ENCODE results near the gene LEFTY2. TPM values are rescaled to one million over a fixed set of nuclear protein-coding genes. Genes with fewer than 3 reads are reported as not detected.

LEFTY2 gene
- total and polyA plus RNA-seq, 2 donors (not counting 3 experiments of a cell fraction or from before 2014, with no cell fraction given) = 0.06 TPM; not detected in 1

- Histone ChIP-seq H3K27ac (ENCODE audit: insufficient read depth, low read depth, low read length) (no peak overlapping the region), H3K4me2 (ENCODE audit: insufficient read depth, low read length) (no peak overlapping the region), H3K4me1 (ENCODE audit: control insufficient read depth, extremely low read depth, insufficient read depth, low read length) (no peaks in the 10 kb centered on the region), H3K4me3 (replicated peaks in 1 of 3; ENCODE audit: insufficient read depth in 1 of 3, low read depth in 1 of 3, low read length in 3 of 3) (no peak overlapping the region), H2AFZ (ENCODE audit: low read depth, low read length) (no peak overlapping the region), H3K27me3 (ENCODE audit: control insufficient read depth in 2 of 2, insufficient read depth in 2 of 2, low read length in 2 of 2) (peaks cover 8 to 12% of the 10 kb centered on the region in 2 experiments), H4K20me1 (replicated peaks; ENCODE audit: control insufficient read depth, extremely low read depth, insufficient read depth, low read length) (no peaks in the 10 kb centered on the region), H3K9ac (replicated peaks; ENCODE audit: extremely low read depth, insufficient read depth, low read length) (no peak overlapping the region), H3K36me3 (ENCODE audit: control insufficient read depth in 2 of 2, extremely low read depth in 1 of 2, insufficient read depth in 2 of 2, low read length in 2 of 2) (no peaks in the 10 kb centered on the region), H3K9me3 (replicated peaks; ENCODE audit: control insufficient read depth, insufficient read depth, low read length) (no peaks in the 10 kb centered on the region), H3K9me1 (replicated peaks; ENCODE audit: control insufficient read depth, extremely low read depth, insufficient read depth, low read length) (no peaks in the 10 kb centered on the region), H3K79me2 (ENCODE audit: control insufficient read depth, insufficient read depth, low read length) (no peaks in the 10 kb centered on the region)
- TF ChIP-seq GATA2 (IDR thresholded peaks at IDR 0.05; ENCODE audit: insufficient read depth, insufficient read length, low read depth, low read length) (no peak), MYC (IDR thresholded peaks at IDR 0.05; ENCODE audit: low read depth, low read length) (no peak), FOS (IDR thresholded peaks at IDR 0.05; ENCODE audit: borderline replicate concordance, insufficient read depth, low read length) (no peak), POLR2AphosphoS5 (IDR thresholded peaks at IDR 0.05; ENCODE audit: insufficient read depth, low read depth, low read length) (no peak), EZH2 (IDR thresholded peaks at IDR 0.05; ENCODE audit: borderline replicate concordance, low read depth, low read length, severe bottlenecking) (no peak), JUN (IDR thresholded peaks at IDR 0.05; ENCODE audit: borderline replicate concordance, insufficient read depth, insufficient read length, low read depth) (no peak), CTCF (IDR thresholded peaks at IDR 0.05; ENCODE audit: extremely low read depth in 1 of 2, insufficient read depth in 1 of 2, low read depth in 1 of 2, low read length in 2 of 2) (no peak), POLR2A (IDR thresholded peaks at IDR 0.05; ENCODE audit: low read depth, low read length) (no peak), MAX (IDR thresholded peaks at IDR 0.05; ENCODE audit: insufficient read depth, insufficient read length) (no peak)
- FAIRE-seq (no peak), DNase-seq (ENCODE audit: low read depth, low spot score) (no peak)
- ChIA-PET CTCF (interaction anchor here (0.8 to 1.4 kb wide), 2 partner anchors 13 to 38 kb away, joined by 3 to 6 read pairs; no protein-coding TSS in a partner anchor), POLR2A (no interaction called here)
- intact Hi-C loops (cut with micrococcal nuclease) = no loop called here
- dilution Hi-C loops (cut with MboI; ENCODE audit: extremely low pct_ligation_motif_present, low sequenced_read_pairs) = no loop called here
- BruUV-seq (replicated peaks) = no TSS peak
Observed at GRCh38 chr1:225949041-225949440, 8.0 kb upstream of the LEFTY2 start.
